GM19043 (cell line): ENCODE data around the gene STOX2.
"Not testable (repeated sequence)": the region's sequence is repeated elsewhere in the genome, so short reads cannot be mapped to it uniquely, and the experiment has no call there.

Experiments used
- ATAC-seq: cut with Tn5 transposase; IDR thresholded peaks from one replicate; pipeline ENCODE4 v1.9.1; 2021; ENCODE audit warnings: low read depth; ENCODE audit not compliant: unreplicated experiment

The STOX2 gene

GRCh38 chr4:184016759-184017668 is 111.9 kb downstream of the STOX2 start:
- ATAC-seq: no peak

- ATAC-seq: no peak
Observed at GRCh38 chr4:184019076-184019475, 114.0 kb downstream of the STOX2 start.

GRCh38 chr4:184019667-184020623 is 114.8 kb downstream of the STOX2 start:
- ATAC-seq: no peak

GRCh38 chr4:184021389-184021788 is 116.3 kb downstream of the STOX2 start:
- no peak for ATAC-seq

GRCh38 chr4:184022679-184023383 is 117.7 kb downstream of the STOX2 start:
- no peak for ATAC-seq

GRCh38 chr4:184024637-184025036 is 119.5 kb downstream of the STOX2 start:
- ATAC-seq: no peak

- ATAC-seq: no peak
Observed at GRCh38 chr4:184028561-184029374, 123.7 kb downstream of the STOX2 start.

GRCh38 chr4:184030036-184030435 is 124.9 kb downstream of the STOX2 start:
- no peak for ATAC-seq

- no peak for ATAC-seq
Observed at GRCh38 chr4:184030764-184031163, 125.7 kb downstream of the STOX2 start.

- no peak for ATAC-seq
Observed at GRCh38 chr4:184032091-184032490, 127.0 kb downstream of the STOX2 start.

- ATAC-seq: no peak
Observed at GRCh38 chr4:184039963-184040383, 134.9 kb downstream of the STOX2 start.

- ATAC-seq: no peak
Observed at GRCh38 chr4:184041156-184041555, 136.0 kb downstream of the STOX2 start.

- no peak for ATAC-seq
Observed at GRCh38 chr4:184046148-184046547, 141.0 kb downstream of the STOX2 start.

- ATAC-seq: not testable (repeated sequence)
Observed at GRCh38 chr4:184051262-184051661, 146.2 kb downstream of the STOX2 start.

- no peak for ATAC-seq
Observed at GRCh38 chr4:184052616-184053015, 147.5 kb downstream of the STOX2 start.

GRCh38 chr4:184053434-184053833 is 148.3 kb downstream of the STOX2 start:
- no peak for ATAC-seq

GRCh38 chr4:184056877-184057276 is 151.8 kb downstream of the STOX2 start:
- ATAC-seq: no peak

- no peak for ATAC-seq
Observed at GRCh38 chr4:184058026-184058425, 152.9 kb downstream of the STOX2 start.

GRCh38 chr4:184059099-184059498 is 154.0 kb downstream of the STOX2 start:
- no peak for ATAC-seq

GRCh38 chr4:184061582-184061981 is 156.5 kb downstream of the STOX2 start:
- ATAC-seq: no peak
